ENCODE results near the gene SMARCC2.
A peak's percentile ranks its signal among the peaks of the same experiment; 100 is the strongest.
"Not testable (repeated sequence)": the region's sequence is repeated elsewhere in the genome, so short reads cannot be mapped to it uniquely, and the experiment has no call there.

Gene SMARCC2

DNA sequence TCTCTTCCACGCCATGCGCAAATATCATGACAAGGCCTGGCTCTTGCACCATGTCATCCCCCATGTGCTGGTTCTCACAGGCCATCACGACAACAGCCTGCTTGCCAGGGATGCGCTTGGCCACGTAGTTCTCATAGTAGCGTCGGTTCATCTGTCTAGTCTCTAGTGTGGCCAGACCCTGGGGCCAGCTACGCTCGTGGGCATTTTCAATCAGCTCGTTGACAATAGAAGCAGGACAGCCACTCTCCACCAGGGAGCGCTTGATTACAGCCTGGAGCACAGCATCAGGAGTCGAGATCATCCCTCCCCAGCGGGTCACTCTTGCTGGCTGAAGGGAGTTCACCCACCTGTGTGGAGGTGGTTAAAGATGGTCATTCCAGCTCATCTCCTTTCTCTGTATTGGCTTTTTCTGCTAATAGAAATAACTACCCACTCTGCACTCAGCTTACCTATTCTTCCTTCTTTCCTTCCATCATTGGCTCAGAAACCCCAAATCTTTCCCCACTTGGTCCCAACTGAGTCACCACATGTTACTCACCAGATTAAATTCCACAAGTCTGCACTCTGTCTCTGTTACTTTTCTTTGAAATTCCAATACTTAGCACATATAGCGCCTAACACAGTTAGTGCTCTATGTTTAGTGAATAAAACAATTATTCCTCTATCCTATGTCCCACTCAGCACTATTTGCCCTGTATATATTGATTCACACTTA lies 17.3 kb upstream of the SMARCC2 start:
- DNase-seq = no peak

GRCh38 chr12:56205445-56205844 lies 16.2 kb upstream of the SMARCC2 start:
- no peak for DNase-seq

DNA sequence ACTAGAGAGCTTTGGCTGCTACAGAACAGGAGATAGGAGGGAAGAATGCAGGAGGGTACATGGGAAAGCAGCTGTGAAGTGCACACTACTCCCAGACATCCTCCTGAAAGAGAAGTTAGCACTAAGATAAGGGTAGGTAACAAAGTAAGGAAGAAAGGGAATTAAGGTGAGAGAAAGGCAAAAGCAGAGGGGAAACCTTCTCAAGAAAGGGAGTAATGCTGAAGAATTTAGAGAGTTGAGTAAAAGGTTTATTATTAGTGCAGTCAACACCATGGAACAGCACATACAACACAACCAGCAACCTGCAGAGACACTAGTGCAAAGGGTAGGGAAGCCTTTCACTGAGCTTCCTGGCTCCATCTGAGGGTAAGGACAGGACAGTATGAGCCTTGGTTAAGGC lies 15.0 kb upstream of the SMARCC2 start:
- DNase-seq = no peak

GRCh38 chr12:56202838-56203237 lies 13.6 kb upstream of the SMARCC2 start:
- no peak for DNase-seq

- DNase-seq = no peak
Observed at GRCh38 chr12:56202366-56202765, 13.1 kb upstream of the SMARCC2 start.

GRCh38 chr12:56198836-56199235 lies 9.6 kb upstream of the SMARCC2 start:
- DNase-seq = no peak

DNA sequence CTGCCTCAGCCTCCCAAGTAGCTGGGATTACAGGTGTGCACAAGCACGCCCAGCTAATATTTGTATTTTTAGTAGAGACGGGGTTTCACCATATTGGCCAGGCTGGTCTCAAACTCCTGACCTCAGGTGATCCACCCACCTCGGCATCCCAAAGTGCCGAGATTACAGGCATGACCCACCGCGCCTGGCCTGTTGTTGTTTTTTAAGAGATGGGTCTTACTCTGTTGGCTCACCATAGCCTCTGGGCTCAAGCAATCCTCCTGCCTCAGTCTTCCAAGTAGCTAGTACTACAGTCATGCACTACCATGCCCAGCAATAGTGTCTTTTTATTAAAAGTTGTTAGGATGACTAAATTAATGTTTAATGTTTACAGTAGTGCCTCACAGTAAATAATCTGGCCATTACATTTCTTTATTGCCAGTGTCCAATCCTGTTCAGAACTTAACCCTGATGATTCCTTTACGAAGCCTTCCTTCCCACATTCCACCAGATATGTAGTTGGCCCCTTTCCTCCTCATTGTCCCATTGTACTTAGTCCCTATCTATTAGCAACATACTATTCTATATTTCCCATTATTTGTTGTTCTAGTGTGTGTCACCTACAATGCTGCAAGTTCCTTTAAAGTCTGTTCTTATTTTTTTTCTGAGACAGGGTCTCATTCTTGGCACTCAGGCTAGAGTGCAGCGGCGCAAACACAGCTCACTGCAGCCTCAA lies 8.8 kb upstream of the SMARCC2 start:
- DNase-seq = no peak

- DNase-seq = not testable (repeated sequence)
Observed at GRCh38 chr12:56196818-56197550, 7.7 kb upstream of the SMARCC2 start.

- peak; percentile 86 for DNase-seq
Observed at GRCh38 chr12:56193025-56193578, 3.8 kb upstream of the SMARCC2 start.

DNA sequence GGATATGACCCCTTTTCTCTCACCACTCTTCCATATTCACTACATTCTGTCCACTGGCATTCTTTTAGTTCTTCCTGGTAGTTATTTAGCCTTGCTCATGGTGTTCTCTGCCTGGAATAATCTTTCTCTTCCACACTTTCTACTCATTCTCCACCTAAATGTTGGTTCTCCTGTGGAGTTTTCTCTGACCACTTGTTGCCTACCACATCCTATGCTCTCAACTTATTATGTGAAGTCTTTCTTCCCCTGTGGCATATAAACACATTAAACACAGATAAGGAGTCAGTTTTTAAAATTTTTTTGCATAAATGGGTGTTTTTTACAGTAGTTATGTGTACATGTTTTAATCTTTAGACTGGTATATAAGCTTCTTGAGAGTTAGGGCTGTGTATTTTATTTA lies 3.3 kb upstream of the SMARCC2 start:
- no peak for DNase-seq

- DNase-seq = no peak
Observed at GRCh38 chr12:56190695-56191155, 1.4 kb upstream of the SMARCC2 start.

GRCh38 chr12:56189918-56190694 lies 823 bp upstream of the SMARCC2 start:
- peak; percentile 94 for DNase-seq

DNA sequence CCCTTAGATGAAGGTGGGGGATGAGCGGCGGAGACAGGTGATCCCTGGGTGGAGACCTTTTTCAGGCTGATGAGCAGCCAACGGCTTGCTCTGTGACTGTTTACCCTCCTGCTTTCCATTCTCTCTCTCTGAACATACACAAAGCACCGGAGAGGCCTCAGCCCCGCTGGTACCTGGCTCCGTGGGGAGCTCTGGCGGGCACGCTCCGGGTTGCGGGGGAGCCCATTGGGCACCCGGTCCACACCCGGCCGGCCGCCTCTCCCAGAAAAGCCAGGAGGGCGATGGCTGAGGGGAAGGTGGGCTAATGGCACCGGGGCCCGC lies 545 bp downstream of the SMARCC2 start:
- DNase-seq = peak; percentile 11

GRCh38 chr12:56188131-56188777 lies 1.0 kb downstream of the SMARCC2 start:
- peak; percentile 16 for DNase-seq

GRCh38 chr12:56186957-56187356 lies 2.3 kb downstream of the SMARCC2 start:
- no peak for DNase-seq

GRCh38 chr12:56178347-56178746 lies 10.9 kb downstream of the SMARCC2 start:
- no peak for DNase-seq

DNA sequence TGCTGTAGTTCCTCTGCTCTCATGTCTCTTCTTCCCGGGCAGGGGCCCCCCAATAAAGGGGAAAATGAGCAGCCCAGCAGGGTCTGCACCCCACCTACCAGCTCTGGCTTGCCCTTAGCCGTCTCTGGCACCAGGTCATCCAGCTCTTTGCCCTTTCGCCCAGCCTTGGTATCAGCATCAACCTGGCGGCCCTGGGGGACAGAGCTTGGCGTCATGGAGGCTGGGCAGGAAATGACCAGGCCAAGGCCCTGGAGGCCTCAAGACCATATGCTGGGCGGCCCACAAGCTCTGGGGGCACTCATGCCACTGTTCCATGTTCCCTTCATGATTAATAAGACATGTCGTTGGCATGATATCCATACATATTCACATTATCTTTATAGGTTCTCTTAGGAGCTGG lies 16.4 kb downstream of the SMARCC2 start:
- DNase-seq = no peak

- no peak for DNase-seq
Observed at GRCh38 chr12:56169229-56169759, 20.0 kb downstream of the SMARCC2 start.

DNA sequence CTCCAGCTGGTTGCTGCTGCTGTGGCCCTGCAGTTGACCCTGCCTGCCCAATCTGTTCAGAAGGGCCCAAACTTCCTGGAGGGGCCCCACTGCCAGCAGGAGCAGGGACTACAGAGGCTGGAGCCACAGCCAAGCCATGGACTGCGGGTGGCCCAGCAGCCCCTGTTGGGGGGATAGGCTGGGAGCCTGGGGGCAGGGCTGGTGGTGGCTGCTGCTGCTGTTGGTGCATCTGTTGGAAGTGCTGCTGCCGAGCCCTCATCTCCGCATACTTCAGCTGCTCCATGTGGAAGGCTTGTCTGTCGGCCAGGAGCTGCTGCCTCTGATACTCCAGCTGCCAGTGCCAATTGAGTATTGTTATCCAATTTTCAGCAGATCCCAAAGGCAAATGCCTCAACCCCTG lies 23.9 kb downstream of the SMARCC2 start:
- DNase-seq = no peak

DNA sequence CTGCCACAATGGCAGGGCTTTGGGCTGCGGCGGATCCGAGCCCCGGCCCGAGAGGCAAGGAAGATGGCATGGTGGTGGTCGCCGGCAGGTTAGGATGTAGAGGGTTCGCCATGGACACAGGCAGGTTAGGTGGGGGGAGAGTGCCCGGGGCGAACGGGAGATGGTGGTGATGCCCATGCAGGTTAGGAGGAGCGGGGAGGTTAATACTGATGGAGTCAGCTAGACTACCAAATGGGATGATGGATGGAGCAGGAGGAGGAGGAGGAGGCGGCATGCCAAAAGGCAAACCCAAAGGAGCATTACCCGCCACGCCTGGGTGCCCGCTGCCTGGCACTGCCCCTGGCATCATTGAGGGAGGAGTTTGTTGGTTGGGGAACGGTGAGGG lies 24.9 kb downstream of the SMARCC2 start:
- no peak for DNase-seq

GRCh38 chr12:56163533-56164344 lies 25.5 kb downstream of the SMARCC2 start:
- no peak for DNase-seq
